PC-3 (cell line): Measurements from ENCODE around the gene DCAF5. TPM values are rescaled to one million over a fixed set of nuclear protein-coding genes. Genes with fewer than 3 reads are reported as not detected.
"Not testable (repeated sequence)": the region's sequence is repeated elsewhere in the genome, so short reads cannot be mapped to it uniquely, and the experiment has no call there.

Source experiments
- ATAC-seq: fragments of 200-7000 bp; cut with Tn5 transposase; 2 replicates; pipeline ENCODE4 v1.9.1; 2020; ENCODE audit warnings: mild to moderate bottlenecking, moderate library complexity
- BruUV-seq: library from RNA; stranded (reverse); fragments of 400-500 nt; replicated peaks from 2 replicates; lab custom pipeline; 2021; lab: Mats Ljungman, UMichigan
- CTCF ChIA-PET: fragments of 300-600 bp; sonication (Branson Sonifier 250); formaldehyde crosslinking; loops from one replicate; lab custom pipeline; 2022; ENCODE audit warnings: antibody characterized with exemption; lab: Charles Lee
- POLR2A ChIA-PET: fragments of 300-600 bp; sonication (Branson Sonifier 250); formaldehyde crosslinking; loops from one replicate; lab custom pipeline; 2022; ENCODE audit warnings: antibody characterized with exemption; ENCODE audit not compliant: unreplicated experiment; lab: Charles Lee
- DNase-seq: peaks from one replicate; pipeline ENCODE4 v3.0.0-alpha.2; 2015
- H2AFZ ChIP-seq: fragments of 300-600 bp; sonication (generic); 2 replicates; pipeline ENCODE4 v1.6.0; 2016; ENCODE audit warnings: antibody characterized with exemption, low read length
- H3F3A ChIP-seq: fragments of 300-600 bp; sonication (generic); one replicate; pipeline ENCODE4 v1.6.0; 2017; ENCODE audit warnings: antibody characterized with exemption, low read length, control low read depth, mild to moderate bottlenecking; ENCODE audit not compliant: unreplicated experiment
- H3K27ac ChIP-seq: fragments of 300-600 bp; sonication (generic); 2 replicates; pipeline ENCODE4 v1.5.1; 2016; ENCODE audit warnings: mild to moderate bottlenecking, low read length
- H3K27me3 ChIP-seq: fragments of 300-600 bp; sonication (generic); 2 replicates; pipeline ENCODE4 v1.6.1; 2016; ENCODE audit warnings: low read length, mixed read lengths
- H3K36me3 ChIP-seq: fragments of 300-600 bp; sonication (generic); 2 replicates; pipeline ENCODE4 v1.6.1; 2016; ENCODE audit warnings: low read depth, mixed run types, low read length, mixed read lengths
- H3K4me1 ChIP-seq: fragments of 300-600 bp; sonication (generic); 2 replicates; pipeline ENCODE4 v1.5.1; 2016; ENCODE audit warnings: low read length; ENCODE audit not compliant: insufficient read depth
- H3K4me2 ChIP-seq: fragments of 300-600 bp; sonication (generic); 2 replicates; pipeline ENCODE4 v1.6.0; 2016; ENCODE audit warnings: low read length
- H3K4me3 ChIP-seq: fragments of 300-600 bp; sonication (generic); 2 replicates; pipeline ENCODE4 v1.5.1; 2016; ENCODE audit warnings: mild to moderate bottlenecking, low read length, mixed read lengths
- H3K79me2 ChIP-seq: fragments of 300-600 bp; sonication (generic); 2 replicates; pipeline ENCODE4 v1.6.1; 2017; ENCODE audit warnings: low read length, mixed read lengths
- H3K9ac ChIP-seq: fragments of 300-600 bp; sonication (generic); 2 replicates; pipeline ENCODE4 v1.6.0; 2016; ENCODE audit warnings: mild to moderate bottlenecking, low read length
- H3K9me2 ChIP-seq: fragments of 300-600 bp; sonication (generic); replicated peaks from 2 replicates; pipeline ENCODE4 v1.6.1; 2016; ENCODE audit warnings: mixed run types, low read length, mixed read lengths
- H3K9me3 ChIP-seq: fragments of 300-600 bp; sonication (generic); 2 replicates; pipeline ENCODE4 v1.6.1; 2016; ENCODE audit warnings: low read length, mixed read lengths
- H4K20me1 ChIP-seq: fragments of 300-600 bp; sonication (generic); 2 replicates; pipeline ENCODE4 v1.6.1; 2016; ENCODE audit warnings: low read length, mixed read lengths
- EZH2 ChIP-seq: fragments of 300-600 bp; sonication (generic); IDR thresholded peaks from one replicate; pipeline ENCODE4 v1.6.1; 2017; ENCODE audit warnings: antibody characterized with exemption, mild to moderate bottlenecking, low read length; ENCODE audit not compliant: unreplicated experiment
- EZH2phosphoT487 ChIP-seq: fragments of 300-600 bp; sonication (generic); IDR thresholded peaks from 2 replicates; pipeline ENCODE4 v1.6.1; 2018; ENCODE audit warnings: mild to moderate bottlenecking, antibody characterized with exemption, low read length, borderline replicate concordance
- intact Hi-C: fragments of 100-400 bp; cut with micrococcal nuclease; formaldehyde crosslinking; loops from 2 replicates; pipeline ENCODE4 v1.9.0; 2023
- total RNA-seq: library from RNA; depleted of rRNA; stranded (reverse); fragments of >200 nt; gene quantifications from 2 replicates; pipeline ENCODE4 v1.2.3, GENCODE V29; 2014
- TF ChIP-seq, protein P1 (sequence below): fragments of 300-600 bp; sonication (generic); conservative IDR thresholded peaks from 2 replicates; pipeline ENCODE4 v1.5.1; 2017; ENCODE audit warnings: antibody characterized with exemption, low read depth, mild to moderate bottlenecking, low read length

Gene DCAF5
- total RNA-seq, 1 experiment from 2014 or later, result 17.5 TPM

DNA sequence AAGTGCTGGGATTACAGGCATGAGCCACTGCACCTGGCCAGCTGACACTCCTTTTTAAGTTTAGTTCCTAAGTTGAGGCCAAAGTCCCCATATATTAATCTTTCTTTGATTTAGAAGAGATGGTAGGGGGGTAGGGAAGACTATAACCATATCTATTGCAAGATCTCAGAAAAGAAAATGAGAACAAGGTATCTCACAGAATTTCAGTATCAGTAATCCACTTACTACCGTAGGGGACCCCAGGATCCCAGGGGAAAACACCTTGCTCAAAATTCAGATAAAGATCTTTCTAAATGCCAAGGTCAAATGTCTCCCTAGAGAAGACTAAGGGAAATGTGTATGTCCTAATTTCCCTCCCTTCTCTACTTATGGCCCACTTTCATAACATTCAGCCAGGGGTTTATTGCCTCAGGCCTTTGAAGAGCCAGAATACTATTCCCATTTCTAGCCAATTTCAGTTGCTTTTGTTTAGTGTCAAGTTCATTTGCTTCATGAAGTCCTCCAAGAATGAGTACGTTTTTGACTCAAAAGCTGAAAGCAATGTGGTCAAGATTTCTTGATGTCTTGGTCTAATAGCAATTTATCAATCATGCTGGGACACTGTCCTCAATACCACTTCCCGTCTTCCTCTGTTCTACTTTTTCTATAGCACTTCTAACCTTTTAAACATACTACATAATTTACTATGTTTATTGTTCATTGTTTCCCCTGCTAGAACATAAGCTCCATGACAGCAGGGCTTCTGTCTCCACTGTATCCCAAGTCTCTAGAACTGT lies 86.3 kb downstream of the DCAF5 start:
- Histone ChIP-seq H3K79me2 (no peaks in the 10 kb centered on the region), H3K4me2 (no peak overlapping the region), H3K27me3 (no peaks in the 10 kb centered on the region), H3F3A (no peaks in the 10 kb centered on the region), H2AFZ (no peak overlapping the region), H3K4me1 (peaks cover 5% of the 10 kb centered on the region; the same call in 1 of the 2 replicates), H3K4me3 (no peak overlapping the region), H3K9me3 (no peaks in the 10 kb centered on the region), H3K9ac (no peak overlapping the region), H3K36me3 (peaks cover 9% of the 10 kb centered on the region), H4K20me1 (no peaks in the 10 kb centered on the region), H3K27ac (no peak overlapping the region), H3K9me2 (no peaks in the 10 kb centered on the region)
- ChIA-PET CTCF (no interaction called here), POLR2A (no interaction called here)
- TF ChIP-seq EZH2phosphoT487 (no peak), EZH2 (no peak)
- TF ChIP-seq, protein P1, sequence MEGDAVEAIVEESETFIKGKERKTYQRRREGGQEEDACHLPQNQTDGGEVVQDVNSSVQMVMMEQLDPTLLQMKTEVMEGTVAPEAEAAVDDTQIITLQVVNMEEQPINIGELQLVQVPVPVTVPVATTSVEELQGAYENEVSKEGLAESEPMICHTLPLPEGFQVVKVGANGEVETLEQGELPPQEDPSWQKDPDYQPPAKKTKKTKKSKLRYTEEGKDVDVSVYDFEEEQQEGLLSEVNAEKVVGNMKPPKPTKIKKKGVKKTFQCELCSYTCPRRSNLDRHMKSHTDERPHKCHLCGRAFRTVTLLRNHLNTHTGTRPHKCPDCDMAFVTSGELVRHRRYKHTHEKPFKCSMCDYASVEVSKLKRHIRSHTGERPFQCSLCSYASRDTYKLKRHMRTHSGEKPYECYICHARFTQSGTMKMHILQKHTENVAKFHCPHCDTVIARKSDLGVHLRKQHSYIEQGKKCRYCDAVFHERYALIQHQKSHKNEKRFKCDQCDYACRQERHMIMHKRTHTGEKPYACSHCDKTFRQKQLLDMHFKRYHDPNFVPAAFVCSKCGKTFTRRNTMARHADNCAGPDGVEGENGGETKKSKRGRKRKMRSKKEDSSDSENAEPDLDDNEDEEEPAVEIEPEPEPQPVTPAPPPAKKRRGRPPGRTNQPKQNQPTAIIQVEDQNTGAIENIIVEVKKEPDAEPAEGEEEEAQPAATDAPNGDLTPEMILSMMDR, result no peak
- ATAC-seq (no peak), DNase-seq (no peak)
- BruUV-seq, result no TSS peak
- intact Hi-C loops, result no loop called here

DNA sequence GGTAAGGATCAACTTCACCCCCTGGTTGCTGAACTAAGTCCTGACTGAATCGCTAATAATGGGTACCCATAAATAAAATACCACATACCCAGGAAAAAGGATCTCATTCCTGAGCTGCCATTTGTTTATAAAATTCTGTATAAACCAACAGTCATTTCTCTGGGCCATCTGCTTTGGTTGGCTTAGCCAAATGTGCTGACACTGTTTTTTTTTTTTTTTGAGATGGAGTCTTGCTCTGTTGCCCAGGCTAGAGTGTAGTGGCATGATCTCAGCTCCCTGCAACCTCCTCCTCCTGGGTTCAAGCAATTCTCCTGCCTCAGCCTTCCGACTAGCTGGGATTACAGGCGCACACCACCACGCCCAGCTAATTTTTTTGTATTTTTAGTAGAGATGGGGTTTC lies 87.0 kb downstream of the DCAF5 start:
- DNase-seq, H3F3A ChIP-seq, intact Hi-C loops, H3K79me2 ChIP-seq, H3K4me1 ChIP-seq, ATAC-seq, H4K20me1 ChIP-seq, H3K9ac ChIP-seq, CTCF ChIA-PET, H3K9me3 ChIP-seq, H3K4me2 ChIP-seq, H3K27me3 ChIP-seq, H2AFZ ChIP-seq, H3K27ac ChIP-seq, BruUV-seq, H3K9me2 ChIP-seq, POLR2A ChIA-PET, H3K4me3 ChIP-seq: not testable (repeated sequence)
- H3K36me3 ChIP-seq, result peaks cover 15% of the 10 kb centered on the region

DNA sequence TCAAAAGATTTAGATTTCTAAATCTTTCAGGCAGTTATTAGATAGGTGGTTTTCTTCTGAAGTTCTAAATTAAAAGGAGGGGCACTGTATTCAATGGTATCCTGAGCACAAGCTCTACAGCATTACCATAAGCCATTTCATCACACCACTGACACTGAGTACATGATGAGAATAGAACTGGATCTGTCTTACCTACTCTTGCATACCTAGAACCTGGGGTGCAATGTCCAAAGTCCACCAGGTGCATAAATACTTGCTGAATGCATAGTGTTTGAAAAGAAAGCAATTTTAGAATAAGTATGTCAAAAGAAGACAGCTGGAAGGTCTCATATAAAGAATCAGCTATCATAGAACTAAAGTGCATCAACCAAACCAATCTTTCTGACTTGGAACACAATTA lies 88.3 kb downstream of the DCAF5 start:
- Histone ChIP-seq H2AFZ (no peak overlapping the region), H4K20me1 (no peaks in the 10 kb centered on the region), H3K27me3 (no peaks in the 10 kb centered on the region), H3K79me2 (no peaks in the 10 kb centered on the region), H3F3A (no peaks in the 10 kb centered on the region), H3K9me2 (no peaks in the 10 kb centered on the region), H3K4me1 (peaks cover 9% of the 10 kb centered on the region; the same call in 1 of the 2 replicates), H3K4me3 (no peak overlapping the region), H3K9ac (no peak overlapping the region), H3K27ac (no peak overlapping the region), H3K9me3 (no peaks in the 10 kb centered on the region), H3K36me3 (peaks cover 13% of the 10 kb centered on the region), H3K4me2 (no peak overlapping the region)
- no TSS peak for BruUV-seq
- no peak for DNase-seq
- no peak for ATAC-seq
- no peak for TF ChIP-seq EZH2phosphoT487
- TF ChIP-seq EZH2, result no peak
- TF ChIP-seq, protein P1, result no peak
- CTCF ChIA-PET, result no interaction called here
- intact Hi-C loops, result no loop called here
- POLR2A ChIA-PET, result no interaction called here
